GM18951 (cell line): ENCODE measurements around the gene SPTBN5.

Source experiments
- POLR2A ChIP-seq: IDR thresholded peaks from 4 replicates; pipeline ENCODE4 v1.6.1; 2011; ENCODE audit warnings: mild to moderate bottlenecking; ENCODE audit not compliant: insufficient read length, insufficient read depth; ENCODE audit errors: extremely low read depth
- in situ Hi-C: fragments of 300-500 bp; cut with MboI; formaldehyde crosslinking; loops from one replicate; pipeline ENCODE4 v1.12.0; 2022; ENCODE audit warnings: low sequenced_read_pairs, mixed read lengths, inconsistent platforms; ENCODE audit not compliant: unreplicated experiment

The SPTBN5 gene

GRCh38 chr15:41804361-41804760 is 89.5 kb downstream of the SPTBN5 start:
- TF ChIP-seq POLR2A, result no peak
- in situ Hi-C loops, result no loop called here

DNA sequence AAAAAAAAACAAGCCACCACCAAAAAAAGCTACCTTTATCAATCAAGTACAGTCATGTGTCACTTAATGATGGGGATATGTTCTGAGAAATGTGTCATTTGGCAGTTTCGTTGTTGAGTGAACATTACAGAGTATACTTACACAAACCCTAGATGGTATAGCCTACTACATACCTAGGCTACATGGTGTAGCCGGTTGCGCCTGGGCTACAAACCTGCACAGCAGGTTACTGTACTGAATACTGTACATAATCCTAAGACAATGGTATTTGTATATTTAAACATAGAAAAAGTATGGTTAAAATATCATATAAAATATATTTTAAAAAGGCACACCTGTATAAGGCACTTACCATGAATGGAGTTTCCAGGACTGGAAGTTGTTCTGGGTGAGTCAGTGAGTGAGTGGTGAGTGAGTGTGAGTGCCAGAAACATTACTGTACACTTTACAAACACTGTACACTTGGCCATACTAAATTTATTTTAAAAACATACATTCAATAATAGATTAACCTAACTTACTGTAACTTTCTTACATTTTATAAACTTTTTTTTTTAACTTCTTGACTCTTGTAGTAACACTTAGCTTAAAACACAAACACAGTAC is 91.9 kb downstream of the SPTBN5 start:
- no peak for TF ChIP-seq POLR2A
- in situ Hi-C loops, result no loop called here

GRCh38 chr15:41801185-41801584 is 92.7 kb downstream of the SPTBN5 start:
- TF ChIP-seq POLR2A, result no peak
- in situ Hi-C loops, result no loop called here

DNA sequence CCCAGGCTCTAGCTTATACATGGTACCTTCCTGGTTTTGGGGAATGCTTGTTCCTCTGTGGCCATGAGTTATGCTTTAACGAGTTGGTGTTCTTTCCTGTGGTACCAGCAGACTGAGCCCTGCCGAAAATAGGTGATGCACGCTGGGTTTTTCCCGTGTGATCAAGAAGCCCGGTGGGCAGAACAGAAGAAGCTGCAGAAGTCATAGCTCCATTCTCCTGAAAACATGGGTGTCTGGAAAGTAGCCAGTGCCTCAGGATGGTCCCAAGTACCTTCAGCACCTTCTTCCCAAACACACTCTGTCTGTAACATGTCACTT is 94.4 kb downstream of the SPTBN5 start:
- TF ChIP-seq POLR2A, result no peak
- in situ Hi-C loops, result no loop called here

DNA sequence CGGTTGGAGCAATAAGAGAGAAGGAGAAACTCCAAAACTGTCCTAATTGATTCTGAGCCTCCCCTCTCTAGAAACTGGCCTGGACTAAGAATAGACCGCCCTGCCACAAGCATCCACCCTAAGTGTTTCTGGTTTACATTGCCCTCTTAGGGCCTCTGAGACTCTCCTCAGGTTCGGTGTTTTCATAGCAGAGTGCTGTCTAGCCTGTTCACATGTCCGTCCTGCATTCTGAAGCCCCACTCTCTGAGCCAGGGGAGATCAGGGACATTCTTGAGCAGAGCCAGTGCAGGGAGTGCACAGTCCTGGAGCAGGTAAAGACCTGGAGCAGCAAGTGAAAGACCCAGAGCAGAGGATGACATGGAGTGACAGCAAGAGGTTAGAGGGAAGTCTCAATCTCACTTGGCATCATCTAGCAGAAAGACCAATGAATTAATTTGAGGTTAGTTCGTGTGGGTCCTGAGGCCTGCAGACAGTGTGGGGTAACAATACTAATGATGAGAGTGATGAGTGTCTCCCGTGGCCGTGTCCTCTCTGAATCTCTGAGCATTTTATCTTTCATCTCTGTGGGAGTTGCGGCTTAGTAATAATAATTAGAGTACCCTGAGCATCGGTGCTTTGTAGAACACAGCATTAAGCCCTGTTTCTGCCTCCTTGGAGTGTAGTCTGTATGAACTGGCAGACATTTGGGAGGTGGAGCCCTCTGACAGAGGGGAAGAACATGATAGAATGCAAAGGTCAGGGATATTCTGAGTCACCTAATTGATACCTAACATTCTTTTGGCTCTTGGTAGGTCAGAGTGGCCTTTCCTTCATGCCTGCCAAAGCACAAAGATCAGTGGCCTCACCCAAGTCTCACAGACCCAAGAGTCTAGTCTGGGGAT is 95.0 kb downstream of the SPTBN5 start:
- TF ChIP-seq POLR2A, result no peak
- in situ Hi-C loops, result no loop called here
